HG03460 (cell line): ENCODE measurements around the gene CDC14C.
"Not testable (repeated sequence)": the region's sequence is repeated elsewhere in the genome, so short reads cannot be mapped to it uniquely, and the experiment has no call there.

Experiments
- ATAC-seq: cut with Tn5 transposase; IDR thresholded peaks from one replicate; pipeline ENCODE4 v1.9.1; 2021; ENCODE audit not compliant: unreplicated experiment

Gene CDC14C

GRCh38 chr7:48924433-48924832 lies at the start of gene CDC14C:
Gene CDC14C (plus strand): TSS chr7:48924547. CDS start chr7:48924673, 126 bp downstream.
- no peak for ATAC-seq

GRCh38 chr7:48875045-48875916 lies 49.1 kb upstream of the CDC14C start:
- no peak for ATAC-seq

GRCh38 chr7:48876087-48876486 lies 48.3 kb upstream of the CDC14C start:
- ATAC-seq = no peak

- no peak for ATAC-seq
Measured at GRCh38 chr7:48880851-48881250, 43.5 kb upstream of the CDC14C start.

GRCh38 chr7:48887500-48887899 lies 36.8 kb upstream of the CDC14C start:
- no peak for ATAC-seq

GRCh38 chr7:48894574-48894973 lies 29.8 kb upstream of the CDC14C start:
- no peak for ATAC-seq

- no peak for ATAC-seq
Measured at GRCh38 chr7:48899932-48900331, 24.4 kb upstream of the CDC14C start.

GRCh38 chr7:48901966-48902365 lies 22.4 kb upstream of the CDC14C start:
- no peak for ATAC-seq

GRCh38 chr7:48904975-48905374 lies 19.4 kb upstream of the CDC14C start:
- no peak for ATAC-seq

- ATAC-seq = not testable (repeated sequence)
Measured at GRCh38 chr7:48905686-48906085, 18.7 kb upstream of the CDC14C start.

- not testable (repeated sequence) for ATAC-seq
Measured at GRCh38 chr7:48909887-48910286, 14.5 kb upstream of the CDC14C start.

GRCh38 chr7:48931481-48931880 lies 7.1 kb downstream of the CDC14C start:
- ATAC-seq = no peak

- no peak for ATAC-seq
Measured at GRCh38 chr7:48932126-48932910, 8.0 kb downstream of the CDC14C start.

GRCh38 chr7:48933549-48934085 lies 9.3 kb downstream of the CDC14C start:
- ATAC-seq = no peak

- no peak for ATAC-seq
Measured at GRCh38 chr7:48938539-48939295, 14.4 kb downstream of the CDC14C start.

GRCh38 chr7:48943279-48943990 lies 19.1 kb downstream of the CDC14C start:
- ATAC-seq = no peak

- no peak for ATAC-seq
Measured at GRCh38 chr7:48955916-48956315, 31.6 kb downstream of the CDC14C start.

- ATAC-seq = no peak
Measured at GRCh38 chr7:48959676-48960075, 35.3 kb downstream of the CDC14C start.

- ATAC-seq = no peak
Measured at GRCh38 chr7:48962821-48963505, 38.6 kb downstream of the CDC14C start.

GRCh38 chr7:48964074-48964473 lies 39.7 kb downstream of the CDC14C start:
- ATAC-seq = no peak
